GM18951 (cell line): ENCODE measurements around the gene HLA-F.

Source experiments
- POLR2A ChIP-seq: IDR thresholded peaks from 4 replicates; pipeline ENCODE4 v1.6.1; 2011; ENCODE audit warnings: mild to moderate bottlenecking; ENCODE audit not compliant: insufficient read length, insufficient read depth; ENCODE audit errors: extremely low read depth
- in situ Hi-C: fragments of 300-500 bp; cut with MboI; formaldehyde crosslinking; loops from one replicate; pipeline ENCODE4 v1.12.0; 2022; ENCODE audit warnings: low sequenced_read_pairs, mixed read lengths, inconsistent platforms; ENCODE audit not compliant: unreplicated experiment

The HLA-F gene

GRCh38 chr6:29705389-29706231 lies 17.6 kb upstream of the HLA-F start:
- in situ Hi-C loops: no loop called here
- no peak for TF ChIP-seq POLR2A

DNA sequence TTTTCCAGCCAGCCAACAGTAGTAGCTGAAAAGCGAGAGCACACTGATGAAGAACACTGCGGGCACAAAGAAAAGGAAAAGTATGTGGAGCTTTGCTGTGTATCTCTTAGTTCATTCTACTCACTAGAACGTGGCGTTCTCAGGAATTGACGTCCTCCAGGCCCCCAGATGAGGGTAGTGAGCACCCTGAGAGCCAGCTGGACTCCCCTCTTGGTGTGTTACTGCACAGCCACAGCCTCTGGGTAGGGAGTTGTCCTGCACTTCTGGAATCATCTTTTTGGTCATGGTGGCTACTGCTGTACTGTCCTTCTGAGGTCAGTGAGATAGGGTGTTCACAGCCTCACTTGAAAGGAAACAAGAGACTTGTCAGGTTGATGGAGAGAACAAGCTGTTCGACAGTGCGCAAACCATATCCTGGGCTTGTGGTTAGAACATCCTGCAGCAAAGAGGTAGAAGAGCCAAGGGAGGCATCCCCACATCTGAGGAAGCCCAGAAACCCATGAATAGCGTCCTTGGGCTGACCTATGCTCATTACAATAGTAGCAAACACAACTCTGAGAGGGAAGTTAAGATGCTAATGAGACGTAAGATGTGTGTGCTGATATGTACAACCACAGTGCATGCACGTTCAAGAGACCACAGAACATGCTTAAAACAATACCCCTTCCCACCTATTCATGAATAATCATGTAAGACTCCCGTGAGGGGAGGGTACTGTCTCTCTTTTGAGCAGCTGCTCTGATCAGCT lies 14.6 kb upstream of the HLA-F start:
- in situ Hi-C loops: no loop called here
- TF ChIP-seq POLR2A: no peak

GRCh38 chr6:29709188-29709587 lies 14.0 kb upstream of the HLA-F start:
- in situ Hi-C loops: no loop called here
- no peak for TF ChIP-seq POLR2A

DNA sequence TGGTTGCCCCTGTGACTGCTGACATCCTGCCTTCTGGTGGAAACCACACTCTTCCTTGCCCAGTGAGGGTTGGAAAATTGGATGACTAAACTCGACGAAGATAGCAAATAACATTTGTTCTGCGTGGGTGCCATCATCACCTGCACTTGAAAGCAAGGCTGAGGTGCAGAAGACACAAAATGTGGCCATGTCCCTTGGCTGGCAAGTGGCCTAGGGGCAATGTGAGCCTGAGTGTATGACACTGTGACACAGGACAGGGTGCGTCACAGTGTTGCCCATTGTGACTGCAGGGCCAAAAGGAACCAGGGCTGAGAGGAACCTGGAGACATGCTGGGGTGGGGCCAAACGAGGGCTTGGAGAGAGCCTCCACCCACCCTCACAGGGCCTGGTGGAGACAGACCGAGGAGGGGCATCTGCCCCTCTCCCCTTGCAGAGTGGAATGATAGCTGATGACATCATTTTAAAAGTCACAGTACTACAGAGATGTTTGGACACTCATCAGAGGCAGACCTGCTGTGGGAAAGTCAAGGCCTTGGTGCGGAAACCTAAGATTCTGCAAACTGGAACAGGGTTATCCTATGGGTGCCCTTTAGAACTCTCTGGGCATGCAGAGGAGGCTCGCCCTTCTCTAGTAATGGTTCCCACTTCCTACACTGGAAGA lies 12.8 kb upstream of the HLA-F start:
- in situ Hi-C loops: no loop called here
- TF ChIP-seq POLR2A: no peak

GRCh38 chr6:29720863-29721262 lies 2.4 kb upstream of the HLA-F start:
- in situ Hi-C loops: no loop called here
- no peak for TF ChIP-seq POLR2A

DNA sequence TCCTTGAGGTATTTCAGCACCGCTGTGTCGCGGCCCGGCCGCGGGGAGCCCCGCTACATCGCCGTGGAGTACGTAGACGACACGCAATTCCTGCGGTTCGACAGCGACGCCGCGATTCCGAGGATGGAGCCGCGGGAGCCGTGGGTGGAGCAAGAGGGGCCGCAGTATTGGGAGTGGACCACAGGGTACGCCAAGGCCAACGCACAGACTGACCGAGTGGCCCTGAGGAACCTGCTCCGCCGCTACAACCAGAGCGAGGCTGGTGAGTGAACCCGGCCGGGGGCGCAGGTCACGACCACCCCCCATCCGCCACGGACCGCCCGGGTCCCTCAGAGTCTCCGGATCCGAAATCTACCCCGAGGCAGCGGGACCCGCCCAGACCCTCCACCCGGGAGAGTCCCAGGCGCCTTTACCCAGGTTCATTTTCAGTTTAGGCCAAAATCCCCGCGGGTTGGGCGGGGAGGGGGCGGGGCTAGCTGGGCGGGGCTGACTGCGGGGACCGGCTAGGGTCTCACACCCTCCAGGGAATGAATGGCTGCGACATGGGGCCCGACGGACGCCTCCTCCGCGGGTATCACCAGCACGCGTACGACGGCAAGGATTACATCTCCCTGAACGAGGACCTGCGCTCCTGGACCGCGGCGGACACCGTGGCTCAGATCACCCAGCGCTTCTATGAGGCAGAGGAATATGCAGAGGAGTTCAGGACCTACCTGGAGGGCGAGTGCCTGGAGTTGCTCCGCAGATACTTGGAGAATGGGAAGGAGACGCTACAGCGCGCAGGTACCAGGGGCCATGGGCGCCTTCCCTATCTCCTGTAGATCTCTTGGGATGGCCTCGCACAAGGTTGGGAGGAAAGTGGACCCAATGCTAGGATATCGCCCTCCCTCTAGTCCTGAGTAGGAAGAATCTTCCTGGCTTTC lies 693 bp downstream of the HLA-F start:
- in situ Hi-C loops: no loop called here
- TF ChIP-seq POLR2A: peak; percentile 69

DNA sequence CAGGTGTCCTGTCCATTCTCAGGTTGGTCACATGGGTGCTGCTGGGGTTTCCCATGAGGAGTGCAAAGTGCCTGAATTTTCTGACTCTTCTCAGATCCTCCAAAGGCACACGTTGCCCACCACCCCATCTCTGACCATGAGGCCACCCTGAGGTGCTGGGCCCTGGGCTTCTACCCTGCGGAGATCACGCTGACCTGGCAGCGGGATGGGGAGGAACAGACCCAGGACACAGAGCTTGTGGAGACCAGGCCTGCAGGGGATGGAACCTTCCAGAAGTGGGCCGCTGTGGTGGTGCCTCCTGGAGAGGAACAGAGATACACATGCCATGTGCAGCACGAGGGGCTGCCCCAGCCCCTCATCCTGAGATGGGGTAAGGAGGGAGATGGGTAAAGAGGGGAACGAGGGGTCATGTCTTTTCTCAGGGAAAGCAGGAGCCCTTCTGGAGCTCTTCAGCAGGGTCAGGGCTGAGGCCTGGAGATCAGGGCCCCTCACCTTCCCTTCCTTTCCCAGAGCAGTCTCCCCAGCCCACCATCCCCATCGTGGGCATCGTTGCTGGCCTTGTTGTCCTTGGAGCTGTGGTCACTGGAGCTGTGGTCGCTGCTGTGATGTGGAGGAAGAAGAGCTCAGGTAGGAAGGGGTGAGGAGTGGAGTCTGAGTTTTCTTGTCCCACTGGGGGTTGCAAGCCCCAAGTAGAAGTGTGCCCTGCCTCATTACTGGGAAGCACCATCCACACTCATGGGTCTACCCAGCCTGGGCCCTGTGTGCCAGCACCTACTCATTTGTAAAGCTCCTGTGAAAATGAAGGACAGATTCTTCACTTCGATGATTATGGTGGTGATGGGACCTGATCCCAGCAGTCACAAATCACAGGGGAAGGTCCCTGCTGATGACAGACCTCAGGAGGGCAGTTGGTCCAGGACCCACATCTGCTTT lies 2.0 kb downstream of the HLA-F start:
- no peak for TF ChIP-seq POLR2A
- in situ Hi-C loops: no loop called here

- in situ Hi-C loops: no loop called here
- TF ChIP-seq POLR2A: no peak
These were observed 2.8 kb downstream of the HLA-F start for GRCh38 chr6:29726001-29726400.

DNA sequence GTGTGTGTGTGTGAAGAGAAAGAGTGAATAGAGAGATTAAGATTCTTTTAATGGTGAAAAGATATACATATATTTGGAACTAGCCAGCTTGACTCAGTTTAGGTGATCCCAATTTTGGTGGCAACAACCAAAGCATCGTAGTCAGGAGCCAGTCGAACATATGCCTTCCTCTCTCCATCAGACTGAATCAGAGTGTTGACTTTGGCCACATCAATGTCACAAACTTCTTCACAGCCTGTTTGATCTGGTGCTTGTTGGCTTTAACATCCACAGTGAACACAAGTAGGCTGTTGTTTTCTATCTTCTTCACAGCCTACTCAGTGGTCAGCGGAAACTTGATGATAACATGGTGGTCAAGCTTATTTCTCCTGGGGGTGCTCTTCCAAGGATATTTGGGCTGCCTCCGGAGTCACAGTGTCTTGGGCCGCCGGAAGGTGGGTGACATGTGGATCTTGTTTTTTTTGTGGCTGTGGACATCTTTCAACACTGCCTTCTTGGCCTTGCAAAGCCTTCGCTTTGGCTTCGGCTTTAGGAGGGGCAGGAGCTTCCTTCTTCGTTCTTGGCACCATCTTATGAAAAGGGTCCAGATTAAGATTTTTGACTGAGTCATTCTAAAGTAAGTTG lies 3.4 kb downstream of the HLA-F start:
- in situ Hi-C loops: no loop called here
- TF ChIP-seq POLR2A: no peak

DNA sequence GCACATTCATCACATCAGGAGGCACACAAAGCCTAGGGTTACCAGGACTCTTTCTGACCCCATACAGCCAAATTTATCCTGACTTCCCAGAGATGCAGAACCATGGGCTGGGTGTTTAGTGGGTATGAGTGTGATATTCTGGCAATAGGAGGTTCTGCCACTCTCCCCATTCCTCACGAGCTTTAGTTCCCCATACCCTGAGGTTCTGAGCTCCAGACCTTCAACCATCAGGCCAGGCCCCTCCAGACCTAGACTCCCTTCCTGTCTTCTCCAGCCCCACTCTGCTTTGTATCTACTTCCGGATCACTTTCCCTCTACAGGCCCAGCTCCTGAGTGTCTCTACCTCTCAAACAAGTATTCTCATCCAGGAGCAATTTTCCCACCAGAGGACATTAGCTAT lies 4.4 kb downstream of the HLA-F start:
- no peak for TF ChIP-seq POLR2A
- in situ Hi-C loops: no loop called here

DNA sequence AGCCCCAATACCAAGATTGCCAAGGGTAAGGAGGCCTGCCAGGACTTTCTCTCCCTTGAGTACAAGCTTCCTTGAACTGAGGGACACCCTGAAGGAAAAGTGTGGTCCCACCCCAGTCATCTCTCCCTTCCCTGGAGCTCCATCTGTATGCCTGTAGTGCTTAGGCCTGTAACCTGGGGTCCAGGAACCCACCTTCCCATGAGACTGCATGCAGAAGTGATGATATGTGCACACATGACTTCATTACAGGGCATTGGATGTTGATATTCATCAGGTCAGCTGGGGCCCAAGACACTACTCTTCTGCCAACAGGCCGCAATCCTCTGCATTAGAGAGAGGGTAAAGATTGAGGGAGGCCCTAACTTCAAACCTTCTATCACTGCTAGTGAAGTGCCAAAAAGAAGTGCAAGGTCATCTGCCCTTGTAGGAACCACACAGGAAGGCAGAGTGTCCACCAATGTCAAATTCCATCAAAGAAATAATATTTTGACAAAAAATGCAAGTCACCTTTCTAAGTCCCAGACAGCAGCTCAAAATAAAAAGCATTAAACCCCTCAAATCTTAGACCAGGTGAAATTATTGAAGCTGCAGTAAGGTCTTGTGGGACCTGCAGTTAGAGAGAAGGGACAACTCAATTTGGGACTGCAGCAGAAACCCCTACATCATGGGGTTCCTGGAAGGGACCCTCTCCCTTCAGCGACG lies 5.1 kb downstream of the HLA-F start:
- in situ Hi-C loops: no loop called here
- peak; percentile 34 for TF ChIP-seq POLR2A
